Nephron progenitor cell (in vitro differentiated cells): ENCODE results near the gene OR2Z1.

Experiments used
- DNase-seq: peaks from one replicate; pipeline ENCODE4 v3.0.0; 2021
- H3K27ac Mint-ChIP-seq: 2 replicates; pipeline ENCODE4 v1.8.0; 2021; ENCODE audit warnings: mild to moderate bottlenecking, moderate library complexity, mixed read lengths
- H3K27me3 Mint-ChIP-seq: 2 replicates; pipeline ENCODE4 v1.8.0; 2021; ENCODE audit warnings: mild to moderate bottlenecking, low read depth, mixed read lengths; ENCODE audit not compliant: poor library complexity
- H3K36me3 Mint-ChIP-seq: 2 replicates; pipeline ENCODE4 v1.8.0; 2021; ENCODE audit warnings: low read depth, mixed read lengths
- H3K4me1 Mint-ChIP-seq: 2 replicates; pipeline ENCODE4 v1.8.0; 2021; ENCODE audit warnings: mixed read lengths
- H3K4me3 Mint-ChIP-seq: 2 replicates; pipeline ENCODE4 v1.8.0; 2021; ENCODE audit warnings: mild to moderate bottlenecking, moderate library complexity, mixed read lengths
- H3K9me3 Mint-ChIP-seq: 2 replicates; pipeline ENCODE4 v1.8.0; 2021; ENCODE audit warnings: mild to moderate bottlenecking, moderate library complexity, mixed read lengths
- TF ChIP-seq, protein P1 (sequence below): fragments of 200-600 bp; sonication (generic); IDR thresholded peaks from 2 replicates; pipeline ENCODE4 v1.5.0; 2021; ENCODE audit warnings: antibody characterized with exemption

Gene OR2Z1, protein sequence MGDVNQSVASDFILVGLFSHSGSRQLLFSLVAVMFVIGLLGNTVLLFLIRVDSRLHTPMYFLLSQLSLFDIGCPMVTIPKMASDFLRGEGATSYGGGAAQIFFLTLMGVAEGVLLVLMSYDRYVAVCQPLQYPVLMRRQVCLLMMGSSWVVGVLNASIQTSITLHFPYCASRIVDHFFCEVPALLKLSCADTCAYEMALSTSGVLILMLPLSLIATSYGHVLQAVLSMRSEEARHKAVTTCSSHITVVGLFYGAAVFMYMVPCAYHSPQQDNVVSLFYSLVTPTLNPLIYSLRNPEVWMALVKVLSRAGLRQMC

DNA sequence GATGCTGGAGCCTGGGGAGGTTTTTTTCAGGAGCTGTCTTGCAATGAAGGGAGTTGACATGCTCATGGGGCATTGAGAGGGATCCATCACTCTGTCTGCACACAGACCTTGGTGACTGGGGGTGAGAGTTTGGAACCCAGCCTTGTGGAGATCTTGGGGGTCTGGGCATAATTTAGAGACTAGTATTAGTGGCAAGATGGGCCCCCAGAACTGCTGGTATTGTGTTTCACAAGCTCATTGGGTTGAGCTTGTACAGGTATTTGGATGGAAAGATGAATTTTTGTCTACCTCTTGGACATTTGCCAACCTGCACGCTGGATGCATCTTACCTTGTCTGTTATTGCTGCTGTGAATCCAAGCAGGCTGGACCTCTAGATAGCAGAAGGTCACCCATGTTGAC, at the start of gene OR2Z1:
OR2Z1 (plus strand) TSS at position 301 of the 400 bp plus-strand sequence. CDS start 9,395 bp downstream, outside the sequence.
- no peaks in the 10 kb centered on the region for H3K4me1 Mint-ChIP-seq
- peaks cover 4% of the 10 kb centered on the region for H3K36me3 Mint-ChIP-seq
- no peak within 1 kb of the TSS for H3K4me3 Mint-ChIP-seq
- DNase-seq, result no peak
- TF ChIP-seq, protein P1, sequence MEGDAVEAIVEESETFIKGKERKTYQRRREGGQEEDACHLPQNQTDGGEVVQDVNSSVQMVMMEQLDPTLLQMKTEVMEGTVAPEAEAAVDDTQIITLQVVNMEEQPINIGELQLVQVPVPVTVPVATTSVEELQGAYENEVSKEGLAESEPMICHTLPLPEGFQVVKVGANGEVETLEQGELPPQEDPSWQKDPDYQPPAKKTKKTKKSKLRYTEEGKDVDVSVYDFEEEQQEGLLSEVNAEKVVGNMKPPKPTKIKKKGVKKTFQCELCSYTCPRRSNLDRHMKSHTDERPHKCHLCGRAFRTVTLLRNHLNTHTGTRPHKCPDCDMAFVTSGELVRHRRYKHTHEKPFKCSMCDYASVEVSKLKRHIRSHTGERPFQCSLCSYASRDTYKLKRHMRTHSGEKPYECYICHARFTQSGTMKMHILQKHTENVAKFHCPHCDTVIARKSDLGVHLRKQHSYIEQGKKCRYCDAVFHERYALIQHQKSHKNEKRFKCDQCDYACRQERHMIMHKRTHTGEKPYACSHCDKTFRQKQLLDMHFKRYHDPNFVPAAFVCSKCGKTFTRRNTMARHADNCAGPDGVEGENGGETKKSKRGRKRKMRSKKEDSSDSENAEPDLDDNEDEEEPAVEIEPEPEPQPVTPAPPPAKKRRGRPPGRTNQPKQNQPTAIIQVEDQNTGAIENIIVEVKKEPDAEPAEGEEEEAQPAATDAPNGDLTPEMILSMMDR, result no peak
- H3K27me3 Mint-ChIP-seq, result peaks cover 3% of the 10 kb centered on the region
- no peak within 1 kb of the TSS for H3K27ac Mint-ChIP-seq
- H3K9me3 Mint-ChIP-seq, result peaks cover 68% of the 10 kb centered on the region

DNA sequence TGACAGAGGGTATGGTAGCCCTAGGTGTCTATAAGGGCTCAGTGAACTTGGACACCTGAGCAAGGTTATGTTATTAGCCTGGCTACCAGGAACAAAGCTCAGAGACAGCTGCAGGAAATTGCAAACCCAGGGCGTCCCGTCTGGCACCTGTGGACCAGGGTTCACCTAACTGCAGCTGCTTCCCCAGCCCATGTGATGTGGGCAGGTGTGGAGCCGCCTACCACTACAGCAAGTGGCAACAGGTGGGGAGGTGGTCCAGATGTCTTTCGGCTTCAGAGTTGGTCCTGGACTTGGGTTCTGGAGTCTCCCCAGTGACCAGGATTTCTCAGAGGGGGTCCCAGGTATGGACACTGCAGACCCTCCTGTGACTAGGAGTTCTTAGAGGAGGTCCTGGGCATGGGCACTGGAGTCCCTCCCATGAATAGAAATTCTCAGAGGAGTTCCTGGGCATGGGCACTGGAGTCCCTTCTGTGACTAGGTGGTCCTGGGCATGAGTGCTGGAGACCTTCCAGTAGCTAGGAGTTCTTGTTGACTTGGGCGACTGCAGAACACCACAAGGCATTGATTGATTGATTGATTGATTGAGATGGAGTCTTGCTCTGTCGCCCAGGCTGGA, 48.0 kb upstream of the OR2Z1 start:
- no peak overlapping the region for H3K27ac Mint-ChIP-seq
- TF ChIP-seq, protein P1, result no peak
- no peaks in the 10 kb centered on the region for H3K4me1 Mint-ChIP-seq
- no peak for DNase-seq
- H3K4me3 Mint-ChIP-seq, result no peak overlapping the region
- H3K36me3 Mint-ChIP-seq, result peaks cover 4% of the 10 kb centered on the region
- H3K27me3 Mint-ChIP-seq, result peaks cover 27% of the 10 kb centered on the region
- peaks cover 21% of the 10 kb centered on the region for H3K9me3 Mint-ChIP-seq

DNA sequence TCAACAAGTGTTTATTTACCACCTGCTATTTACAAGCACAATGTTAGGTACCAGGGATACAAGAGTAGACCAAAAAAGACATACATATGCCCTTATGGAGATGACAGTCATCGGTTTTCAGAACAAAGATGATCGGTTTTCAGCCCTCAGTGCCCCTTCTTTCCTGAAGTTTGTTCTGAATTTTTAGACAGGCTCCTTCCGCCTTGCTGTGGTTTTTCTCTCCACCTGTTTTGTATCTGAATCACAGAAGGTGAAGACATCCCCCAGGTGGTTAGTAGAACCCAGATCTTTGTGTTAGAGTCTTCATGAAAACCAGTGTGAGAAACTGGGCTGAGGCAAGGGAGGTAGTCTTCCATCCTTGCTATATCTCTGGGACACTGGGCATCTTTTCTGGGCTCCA, 46.4 kb upstream of the OR2Z1 start:
- no peaks in the 10 kb centered on the region for H3K4me1 Mint-ChIP-seq
- peaks cover 4% of the 10 kb centered on the region for H3K36me3 Mint-ChIP-seq
- H3K27ac Mint-ChIP-seq, result no peak overlapping the region
- H3K27me3 Mint-ChIP-seq, result peaks cover 21% of the 10 kb centered on the region
- DNase-seq, result no peak
- TF ChIP-seq, protein P1, result no peak
- peaks cover 22% of the 10 kb centered on the region for H3K9me3 Mint-ChIP-seq
- H3K4me3 Mint-ChIP-seq, result no peak overlapping the region

DNA sequence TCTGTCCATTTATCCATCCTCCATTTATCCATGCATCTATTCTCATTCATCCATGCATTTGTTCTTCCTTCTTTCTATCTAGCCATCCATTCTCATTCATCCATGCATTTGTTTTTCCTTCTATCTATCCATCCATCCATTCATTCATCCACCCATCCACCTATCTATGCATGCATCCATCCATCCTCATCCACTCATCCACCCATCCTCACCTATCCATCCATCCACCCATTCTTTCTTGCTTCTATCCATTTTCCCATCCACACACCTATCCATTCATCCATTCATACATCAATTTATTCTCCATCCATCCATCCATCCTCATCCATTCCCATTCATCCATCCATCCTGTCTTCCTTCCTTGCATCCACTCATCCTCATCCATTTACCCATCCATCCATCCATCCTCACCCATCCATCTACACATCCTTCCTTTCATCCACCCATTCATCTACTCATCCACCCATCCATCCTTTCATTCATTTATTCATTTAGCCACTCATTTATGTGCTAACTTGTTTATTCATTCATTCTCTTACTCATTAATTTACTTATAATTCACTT, 43.1 kb upstream of the OR2Z1 start:
- no peak overlapping the region for H3K27ac Mint-ChIP-seq
- H3K4me3 Mint-ChIP-seq, result no peak overlapping the region
- no peak for DNase-seq
- TF ChIP-seq, protein P1, result no peak
- peaks cover 4% of the 10 kb centered on the region for H3K36me3 Mint-ChIP-seq
- H3K27me3 Mint-ChIP-seq, result peaks cover 9% of the 10 kb centered on the region
- no peaks in the 10 kb centered on the region for H3K4me1 Mint-ChIP-seq
- H3K9me3 Mint-ChIP-seq, result peaks cover 37% of the 10 kb centered on the region

DNA sequence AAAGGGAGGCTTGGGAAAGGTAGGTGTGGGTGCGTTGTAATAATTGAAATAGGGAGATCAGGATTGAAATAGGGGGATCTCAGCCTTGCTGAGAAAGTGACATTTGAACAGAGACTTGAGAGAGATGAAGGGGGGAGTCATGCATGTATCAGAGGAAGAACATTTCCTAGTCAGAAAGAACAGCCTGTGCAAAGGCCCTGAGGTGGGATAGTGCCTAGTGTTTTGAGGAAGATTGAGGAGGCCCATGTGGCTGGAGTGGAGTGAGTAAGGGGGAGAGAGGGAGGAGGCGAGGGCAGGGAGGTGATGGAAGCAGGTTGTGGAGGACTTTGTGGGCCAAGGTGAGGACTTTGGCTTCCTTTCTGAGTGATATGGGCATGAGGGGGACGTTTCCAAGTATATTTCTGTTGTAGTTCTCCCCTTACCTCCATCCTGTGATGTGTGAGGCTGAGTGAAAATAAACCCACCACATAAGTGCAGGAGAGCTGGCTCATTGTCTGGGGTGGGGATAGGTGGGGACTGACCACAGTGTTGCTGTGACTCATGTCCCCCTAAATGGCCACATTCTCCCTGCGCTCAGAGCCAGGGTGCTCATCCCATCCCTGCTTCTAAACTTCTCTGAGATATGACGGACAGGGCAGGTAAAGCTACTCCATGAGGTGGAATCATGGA, 40.6 kb upstream of the OR2Z1 start:
- Mint-ChIP-seq H3K9me3 (peaks cover 43% of the 10 kb centered on the region), H3K4me1 (no peaks in the 10 kb centered on the region), H3K27ac (no peak overlapping the region), H3K36me3 (peaks cover 4% of the 10 kb centered on the region), H3K4me3 (no peak overlapping the region), H3K27me3 (peaks cover 6% of the 10 kb centered on the region)
- TF ChIP-seq, protein P1, result no peak
- no peak for DNase-seq
